Measurements from ENCODE around the gene CACNG3.

GRCh38 chr16:24232936-24233335 lies 23.2 kb upstream of the CACNG3 start:
- TF ChIP-seq SIN3A (IDR thresholded peaks at IDR 0.05; ENCODE audit: borderline replicate concordance, insufficient read depth, low read length) (no peak), POLR2AphosphoS5 (IDR thresholded peaks at IDR 0.05; ENCODE audit: low read depth, low read length) (no peak), REST (IDR thresholded peaks at IDR 0.05; ENCODE audit: insufficient read depth in 1 of 2, low read depth in 2 of 2, low read length in 2 of 2) (no peak), TAF1 (IDR thresholded peaks at IDR 0.05; ENCODE audit: borderline replicate concordance, insufficient read depth, low read length) (no peak), FOXP2 (optimal IDR thresholded peaks at IDR 0.05; ENCODE audit: borderline replicate concordance, extremely low read depth, extremely low read length, insufficient read depth) (no peak)
